ENCODE measurements around the gene MAMLD1. TPM values are rescaled to one million over a fixed set of nuclear protein-coding genes. Genes with fewer than 3 reads are reported as not detected.

Gene MAMLD1
- total and polyA plus RNA-seq, 2 donors (not counting 3 experiments of a cell fraction or from before 2014, with no cell fraction given): 2.5 to 5.6 TPM

DNA sequence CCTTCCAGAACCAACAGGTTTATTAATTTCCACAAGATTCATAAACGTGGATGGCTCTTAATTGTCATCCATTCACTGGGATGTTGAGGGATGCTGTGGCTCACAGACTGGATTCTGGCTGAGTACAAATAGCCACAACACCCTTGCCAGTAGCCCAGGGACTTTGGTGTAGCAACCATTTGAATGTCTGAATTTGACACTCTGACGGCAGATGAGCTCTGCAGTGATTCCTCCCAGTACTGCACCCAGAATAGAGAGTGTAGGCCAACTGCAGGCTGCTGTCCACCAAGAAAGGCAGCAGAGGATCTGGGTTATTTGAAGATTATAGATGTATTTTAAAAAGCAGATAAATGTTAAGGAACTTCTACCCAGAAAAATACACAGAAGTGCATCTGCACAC lies 15.6 kb upstream of the MAMLD1 start:
- Histone ChIP-seq H3K79me2 (ENCODE audit: control insufficient read depth, insufficient read depth, low read length) (no peaks in the 10 kb centered on the region), H3K27me3 (ENCODE audit: control insufficient read depth in 2 of 2, insufficient read depth in 2 of 2, low read length in 2 of 2) (peaks cover 2% of the 10 kb centered on the region in 2 experiments), H3K4me2 (ENCODE audit: insufficient read depth, low read length) (no peak overlapping the region), H3K9me3 (replicated peaks; ENCODE audit: control insufficient read depth, insufficient read depth, low read length) (no peaks in the 10 kb centered on the region), H2AFZ (ENCODE audit: low read depth, low read length) (no peak overlapping the region), H3K4me1 (ENCODE audit: control insufficient read depth, extremely low read depth, insufficient read depth, low read length) (no peaks in the 10 kb centered on the region), H3K4me3 (replicated peaks in 1 of 3; ENCODE audit: insufficient read depth in 1 of 3, low read depth in 1 of 3, low read length in 3 of 3) (no peak overlapping the region), H3K9ac (replicated peaks; ENCODE audit: extremely low read depth, insufficient read depth, low read length) (no peak overlapping the region), H3K36me3 (ENCODE audit: control insufficient read depth in 2 of 2, extremely low read depth in 1 of 2, insufficient read depth in 2 of 2, low read length in 2 of 2) (no peaks in the 10 kb centered on the region), H3K9me1 (replicated peaks; ENCODE audit: control insufficient read depth, extremely low read depth, insufficient read depth, low read length) (no peaks in the 10 kb centered on the region), H4K20me1 (replicated peaks; ENCODE audit: control insufficient read depth, extremely low read depth, insufficient read depth, low read length) (no peaks in the 10 kb centered on the region), H3K27ac (ENCODE audit: insufficient read depth, low read depth, low read length) (no peak overlapping the region)
- no peak for DNase-seq (ENCODE audit: low read depth, low spot score)
- dilution Hi-C loops (cut with MboI; ENCODE audit: extremely low pct_ligation_motif_present, low sequenced_read_pairs): no loop called here
- POLR2A ChIA-PET: no interaction called here
- no TSS peak for BruUV-seq (replicated peaks)
- intact Hi-C loops (cut with micrococcal nuclease): no loop called here
- FAIRE-seq: no peak
- CTCF ChIA-PET: no interaction called here
- TF ChIP-seq JUN (IDR thresholded peaks at IDR 0.05; ENCODE audit: borderline replicate concordance, insufficient read depth, insufficient read length, low read depth) (no peak), POLR2A (IDR thresholded peaks at IDR 0.05; ENCODE audit: low read depth, low read length) (no peak)
- TF ChIP-seq, protein P1, sequence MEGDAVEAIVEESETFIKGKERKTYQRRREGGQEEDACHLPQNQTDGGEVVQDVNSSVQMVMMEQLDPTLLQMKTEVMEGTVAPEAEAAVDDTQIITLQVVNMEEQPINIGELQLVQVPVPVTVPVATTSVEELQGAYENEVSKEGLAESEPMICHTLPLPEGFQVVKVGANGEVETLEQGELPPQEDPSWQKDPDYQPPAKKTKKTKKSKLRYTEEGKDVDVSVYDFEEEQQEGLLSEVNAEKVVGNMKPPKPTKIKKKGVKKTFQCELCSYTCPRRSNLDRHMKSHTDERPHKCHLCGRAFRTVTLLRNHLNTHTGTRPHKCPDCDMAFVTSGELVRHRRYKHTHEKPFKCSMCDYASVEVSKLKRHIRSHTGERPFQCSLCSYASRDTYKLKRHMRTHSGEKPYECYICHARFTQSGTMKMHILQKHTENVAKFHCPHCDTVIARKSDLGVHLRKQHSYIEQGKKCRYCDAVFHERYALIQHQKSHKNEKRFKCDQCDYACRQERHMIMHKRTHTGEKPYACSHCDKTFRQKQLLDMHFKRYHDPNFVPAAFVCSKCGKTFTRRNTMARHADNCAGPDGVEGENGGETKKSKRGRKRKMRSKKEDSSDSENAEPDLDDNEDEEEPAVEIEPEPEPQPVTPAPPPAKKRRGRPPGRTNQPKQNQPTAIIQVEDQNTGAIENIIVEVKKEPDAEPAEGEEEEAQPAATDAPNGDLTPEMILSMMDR (IDR thresholded peaks at IDR 0.05; ENCODE audit: extremely low read depth in 1 of 2, insufficient read depth in 1 of 2, low read depth in 1 of 2, low read length in 2 of 2): no peak

DNA sequence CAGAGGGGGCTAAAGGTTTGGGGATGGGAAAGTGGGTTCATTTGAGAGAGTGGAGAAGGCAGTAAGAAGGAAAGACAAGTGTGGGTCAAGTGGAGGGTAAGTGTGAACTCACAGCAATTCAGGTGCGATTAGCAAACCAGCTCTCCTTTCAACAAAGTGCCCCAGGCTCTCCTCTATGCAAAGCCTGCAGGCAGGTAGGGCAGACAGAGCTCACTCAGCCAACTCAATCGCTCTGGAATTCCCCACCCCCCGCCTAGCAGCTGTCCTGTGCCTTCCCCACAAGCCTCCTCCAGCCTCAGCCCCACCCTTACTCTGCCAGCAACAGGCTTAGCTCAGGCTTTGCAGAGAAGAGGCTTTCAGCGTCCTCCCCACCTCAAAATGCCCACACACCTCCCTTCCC lies 14.8 kb upstream of the MAMLD1 start:
- Histone ChIP-seq H3K9ac (replicated peaks; ENCODE audit: extremely low read depth, insufficient read depth, low read length) (no peak overlapping the region), H3K9me3 (replicated peaks; ENCODE audit: control insufficient read depth, insufficient read depth, low read length) (no peaks in the 10 kb centered on the region), H3K9me1 (replicated peaks; ENCODE audit: control insufficient read depth, extremely low read depth, insufficient read depth, low read length) (no peaks in the 10 kb centered on the region), H3K4me1 (ENCODE audit: control insufficient read depth, extremely low read depth, insufficient read depth, low read length) (no peaks in the 10 kb centered on the region), H3K27me3 (ENCODE audit: control insufficient read depth in 2 of 2, insufficient read depth in 2 of 2, low read length in 2 of 2) (peaks cover 2% of the 10 kb centered on the region in 2 experiments), H3K36me3 (ENCODE audit: control insufficient read depth in 2 of 2, extremely low read depth in 1 of 2, insufficient read depth in 2 of 2, low read length in 2 of 2) (no peaks in the 10 kb centered on the region), H3K79me2 (ENCODE audit: control insufficient read depth, insufficient read depth, low read length) (no peaks in the 10 kb centered on the region), H4K20me1 (replicated peaks; ENCODE audit: control insufficient read depth, extremely low read depth, insufficient read depth, low read length) (no peaks in the 10 kb centered on the region), H3K4me3 (replicated peaks in 1 of 3; ENCODE audit: insufficient read depth in 1 of 3, low read depth in 1 of 3, low read length in 3 of 3) (no peak overlapping the region), H3K4me2 (ENCODE audit: insufficient read depth, low read length) (no peak overlapping the region), H3K27ac (ENCODE audit: insufficient read depth, low read depth, low read length) (no peak overlapping the region), H2AFZ (ENCODE audit: low read depth, low read length) (no peak overlapping the region)
- CTCF ChIA-PET: no interaction called here
- no peak for FAIRE-seq
- TF ChIP-seq, protein P2, sequence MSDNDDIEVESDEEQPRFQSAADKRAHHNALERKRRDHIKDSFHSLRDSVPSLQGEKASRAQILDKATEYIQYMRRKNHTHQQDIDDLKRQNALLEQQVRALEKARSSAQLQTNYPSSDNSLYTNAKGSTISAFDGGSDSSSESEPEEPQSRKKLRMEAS (IDR thresholded peaks at IDR 0.05; ENCODE audit: insufficient read depth, insufficient read length): no peak
- TF ChIP-seq GATA2 (IDR thresholded peaks at IDR 0.05; ENCODE audit: insufficient read depth, insufficient read length, low read depth, low read length): no peak
- TF ChIP-seq FOS (IDR thresholded peaks at IDR 0.05; ENCODE audit: borderline replicate concordance, insufficient read depth, low read length): no peak
- no peak for TF ChIP-seq EZH2 (IDR thresholded peaks at IDR 0.05; ENCODE audit: borderline replicate concordance, low read depth, low read length, severe bottlenecking)
- no peak for TF ChIP-seq POLR2A (IDR thresholded peaks at IDR 0.05; ENCODE audit: low read depth, low read length)
- TF ChIP-seq, protein P1 (IDR thresholded peaks at IDR 0.05; ENCODE audit: extremely low read depth in 1 of 2, insufficient read depth in 1 of 2, low read depth in 1 of 2, low read length in 2 of 2): no peak
- TF ChIP-seq MYC (IDR thresholded peaks at IDR 0.05; ENCODE audit: low read depth, low read length): no peak
- TF ChIP-seq POLR2AphosphoS5 (IDR thresholded peaks at IDR 0.05; ENCODE audit: insufficient read depth, low read depth, low read length): no peak
- no peak for TF ChIP-seq JUN (IDR thresholded peaks at IDR 0.05; ENCODE audit: borderline replicate concordance, insufficient read depth, insufficient read length, low read depth)
- POLR2A ChIA-PET: no interaction called here
- intact Hi-C loops (cut with micrococcal nuclease) (no loop called here), dilution Hi-C loops (cut with MboI; ENCODE audit: extremely low pct_ligation_motif_present, low sequenced_read_pairs) (no loop called here)
- no TSS peak for BruUV-seq (replicated peaks)
- DNase-seq (ENCODE audit: low read depth, low spot score): no peak

All from endothelial cell of umbilical vein (primary cell).